Activated naive CD8-positive, alpha-beta T cell treated with anti-CD3 and anti-CD28 coated beads, Interleukin-2, amount 50 U/mL, for 16 hours (primary cell): ENCODE measurements around the gene FAM240B.

Source experiments
- DNase-seq: peaks from one replicate; pipeline ENCODE4 v3.0.0-alpha.2; 2020; ENCODE audit warnings: low read depth, low spot score

The FAM240B gene

GRCh38 chr9:38670542-38671371, 49.2 kb downstream of the FAM240B start:
- no peak for DNase-seq

DNA sequence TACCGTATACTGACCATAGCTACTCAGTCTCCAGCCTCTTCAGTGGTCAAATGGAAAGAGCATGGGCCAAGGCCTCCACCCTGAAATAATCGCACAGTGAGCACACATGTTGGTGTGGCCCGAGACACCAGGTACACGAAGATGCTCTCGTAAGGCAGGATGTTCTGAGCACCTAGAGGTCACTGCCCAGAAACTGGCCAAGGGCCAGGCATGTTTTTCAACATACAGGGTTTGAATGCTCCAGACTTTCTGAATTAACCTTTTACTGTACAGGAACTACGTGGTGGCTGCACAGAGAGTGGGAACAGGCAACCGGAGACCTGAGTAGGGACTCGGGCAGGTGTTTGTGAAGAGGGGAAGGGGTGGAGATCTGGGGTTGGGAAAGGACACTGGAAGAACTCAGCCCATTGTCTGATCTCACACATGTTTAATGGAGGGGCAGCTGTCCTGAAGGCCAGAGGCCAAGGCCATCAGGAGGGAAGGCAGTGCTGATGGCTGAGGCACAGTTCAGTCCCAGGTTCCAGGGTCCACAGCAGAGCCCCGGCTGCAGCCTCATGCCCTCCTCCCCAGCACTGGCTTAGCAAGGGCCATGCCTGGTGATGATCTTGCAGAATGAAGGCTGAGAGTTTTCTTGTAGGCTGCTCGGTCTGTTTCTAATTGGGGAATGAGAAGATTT, 51.0 kb downstream of the FAM240B start:
- DNase-seq: no peak

- DNase-seq: no peak
Observed at GRCh38 chr9:38662763-38663593, 57.0 kb downstream of the FAM240B start.

GRCh38 chr9:38659538-38659937, 60.4 kb downstream of the FAM240B start:
- no peak for DNase-seq

DNA sequence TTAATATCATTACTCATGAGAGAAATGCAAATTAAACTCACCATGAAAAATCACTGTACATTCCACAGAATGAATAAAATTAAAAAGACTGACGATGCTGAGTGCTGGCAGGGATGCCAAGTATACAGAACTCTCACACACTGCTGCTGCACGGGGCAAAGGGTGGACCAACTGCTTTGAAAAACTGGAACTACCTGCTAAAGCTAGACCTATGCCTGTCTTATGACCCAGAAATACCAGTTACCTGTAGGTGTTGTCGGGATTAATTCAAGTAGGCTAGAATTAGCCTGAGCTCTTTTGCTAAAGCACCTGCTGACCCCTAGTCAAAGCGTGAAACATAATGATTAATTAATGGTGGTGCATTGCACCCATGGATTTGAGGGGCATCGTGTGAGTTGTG, 63.0 kb downstream of the FAM240B start:
- DNase-seq: no peak

GRCh38 chr9:38652486-38652885, 67.4 kb downstream of the FAM240B start:
- DNase-seq: no peak

GRCh38 chr9:38652044-38652443, 67.9 kb downstream of the FAM240B start:
- DNase-seq: no peak

- no peak for DNase-seq
Observed at GRCh38 chr9:38651400-38652042, 68.4 kb downstream of the FAM240B start.

DNA sequence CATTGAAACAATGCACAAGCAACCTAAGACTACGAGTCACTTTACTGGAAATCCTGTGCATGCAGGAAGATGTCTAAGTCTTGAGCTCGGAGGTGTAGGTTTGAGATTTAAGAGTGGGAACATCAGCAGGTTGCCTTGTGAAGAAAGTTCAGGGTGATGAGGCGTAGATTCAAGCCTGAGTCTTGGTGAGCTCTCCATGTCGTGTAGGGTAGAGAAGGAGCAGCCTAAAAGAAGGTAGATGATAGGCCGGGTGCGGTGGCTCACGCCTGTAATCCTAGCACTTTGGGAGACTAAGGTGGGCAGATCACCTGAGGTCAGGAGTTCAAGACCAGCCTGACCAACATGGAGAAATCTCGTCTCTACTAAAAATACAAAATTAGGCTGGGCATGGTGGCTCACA, 69.4 kb downstream of the FAM240B start:
- no peak for DNase-seq

DNA sequence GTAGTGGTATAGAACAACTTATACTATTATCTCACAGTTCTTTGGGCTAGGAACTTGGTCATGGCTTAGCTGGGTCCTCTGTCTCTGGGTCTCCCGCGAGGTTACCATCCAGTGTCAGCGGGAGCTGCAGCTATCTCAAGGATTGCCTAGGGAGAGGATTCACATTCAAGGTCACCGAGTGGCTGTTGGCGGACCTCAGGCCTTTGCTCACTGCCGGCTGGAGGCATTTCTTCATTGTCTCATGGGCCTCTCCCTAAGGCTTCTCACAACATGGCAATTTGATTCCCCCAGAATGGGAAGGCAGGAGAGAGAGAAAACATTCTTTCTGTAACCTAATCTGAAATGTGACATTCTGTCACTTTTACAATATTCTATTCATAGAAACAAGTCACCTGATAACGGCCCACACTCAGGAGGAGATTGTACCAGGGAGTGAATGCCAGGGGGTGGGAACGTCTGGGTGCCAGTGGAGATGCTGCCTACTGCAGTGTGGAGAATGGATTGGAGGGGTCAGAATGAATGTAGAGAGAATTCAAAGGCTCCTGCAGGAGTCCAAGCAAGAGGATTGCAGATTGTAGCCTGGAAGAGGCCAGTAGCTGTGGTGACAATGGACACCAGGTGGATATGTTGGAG, 70.1 kb downstream of the FAM240B start:
- DNase-seq: no peak

DNA sequence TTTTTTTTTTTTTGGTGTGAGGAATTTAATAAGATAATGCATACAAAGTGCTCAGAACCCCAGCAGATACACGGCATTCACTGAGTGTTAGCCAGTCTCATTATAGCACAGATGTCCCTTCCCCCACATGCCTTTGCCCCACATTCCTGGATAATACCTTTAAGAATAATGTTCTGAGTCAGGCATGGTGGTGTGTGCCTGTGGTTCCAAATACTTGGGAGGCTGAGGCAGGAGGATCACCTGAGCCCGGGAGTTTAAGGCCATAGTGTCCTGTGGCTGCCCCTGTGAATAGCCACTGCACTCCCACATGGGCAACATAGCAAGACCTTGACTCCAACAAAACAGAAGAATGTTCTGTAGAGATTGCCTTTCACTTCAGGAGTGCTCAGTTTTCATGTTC, 75.3 kb downstream of the FAM240B start:
- no peak for DNase-seq
